H9 (cell line): ENCODE data around the gene FOXD4L6. TPM values are rescaled to one million over a fixed set of nuclear protein-coding genes. Genes with fewer than 3 reads are reported as not detected.
"Not testable (repeated sequence)": the region's sequence is repeated elsewhere in the genome, so short reads cannot be mapped to it uniquely, and the experiment has no call there.

Experiments
- DNase-seq: peaks from one replicate; pipeline ENCODE4 v3.0.0-alpha.2; 2017
- H2AFZ ChIP-seq: one replicate; pipeline ENCODE4 v1.6.1; 2013; ENCODE audit warnings: mild to moderate bottlenecking, low read length, control low read depth, moderate library complexity
- H2AK5ac ChIP-seq: 2 replicates; pipeline ENCODE4 v1.6.1; 2013; ENCODE audit warnings: low read length, control low read depth, mixed read lengths; ENCODE audit not compliant: insufficient read length
- H2BK120ac ChIP-seq: one replicate; pipeline ENCODE4 v1.6.1; 2013; ENCODE audit warnings: low read depth, mild to moderate bottlenecking, low read length, control low read depth, inconsistent platforms; ENCODE audit not compliant: poor library complexity, severe bottlenecking
- H2BK12ac ChIP-seq: 2 replicates; pipeline ENCODE4 v1.6.1; 2013; ENCODE audit warnings: low read length, control low read depth, mixed read lengths, low read depth; ENCODE audit not compliant: insufficient read length
- H2BK15ac ChIP-seq: 2 replicates; pipeline ENCODE4 v1.6.1; 2013; ENCODE audit warnings: low read depth, low read length, control low read depth
- H2BK20ac ChIP-seq: one replicate; pipeline ENCODE4 v1.6.1; 2013; ENCODE audit warnings: low read depth, mild to moderate bottlenecking, low read length, control low read depth, inconsistent platforms; ENCODE audit not compliant: poor library complexity, severe bottlenecking
- H2BK5ac ChIP-seq: 2 replicates; pipeline ENCODE4 v1.6.1; 2013; ENCODE audit warnings: low read length, control low read depth, mixed read lengths; ENCODE audit not compliant: insufficient read length
- H3K14ac ChIP-seq: 2 replicates; pipeline ENCODE4 v1.6.1; 2013; ENCODE audit warnings: low read length, control low read depth; ENCODE audit not compliant: insufficient read depth
- H3K18ac ChIP-seq: 2 replicates; pipeline ENCODE4 v1.6.1; 2013; ENCODE audit warnings: low read depth, mild to moderate bottlenecking, mixed read lengths, low read length, control low read depth; ENCODE audit not compliant: insufficient read length
- H3K23ac ChIP-seq: 2 replicates; pipeline ENCODE4 v1.6.1; 2013; ENCODE audit warnings: low read length, control low read depth, mixed read lengths, low read depth; ENCODE audit not compliant: insufficient read length
- H3K23me2 ChIP-seq: 2 replicates; pipeline ENCODE4 v1.6.1; 2013; ENCODE audit warnings: low read depth, mild to moderate bottlenecking, mixed read lengths, low read length, control low read depth; ENCODE audit not compliant: insufficient read length, poor library complexity, severe bottlenecking
- H3K27ac ChIP-seq: 2 replicates; pipeline ENCODE4 v1.5.1; 2013; ENCODE audit warnings: low read length, control low read depth, mixed read lengths, low read depth; ENCODE audit not compliant: insufficient read length
- H3K27me3 ChIP-seq: 2 replicates; pipeline ENCODE4 v1.6.1; 2013; ENCODE audit warnings: low read length, control low read depth, inconsistent platforms; ENCODE audit not compliant: insufficient read depth
- H3K4ac ChIP-seq: 2 replicates; pipeline ENCODE4 v1.6.1; 2013; ENCODE audit warnings: low read depth, mild to moderate bottlenecking, control low read depth, inconsistent platforms, low read length, moderate library complexity
- H3K4me1 ChIP-seq: 2 replicates; pipeline ENCODE4 v1.6.1; 2013; ENCODE audit warnings: low read length, control low read depth, inconsistent platforms; ENCODE audit not compliant: insufficient read depth
- H3K4me2 ChIP-seq: 2 replicates; pipeline ENCODE4 v1.6.1; 2013; ENCODE audit warnings: low read length, control low read depth, mixed read lengths; ENCODE audit not compliant: insufficient read length, insufficient read depth
- H3K56ac ChIP-seq: 2 replicates; pipeline ENCODE4 v1.6.1; 2013; ENCODE audit warnings: low read depth, mild to moderate bottlenecking, mixed read lengths, low read length, control low read depth; ENCODE audit not compliant: insufficient read length
- H3K79me1 ChIP-seq: 2 replicates; pipeline ENCODE4 v1.6.1; 2013; ENCODE audit warnings: low read depth, mild to moderate bottlenecking, moderate library complexity, low read length, control low read depth, inconsistent platforms; ENCODE audit not compliant: insufficient read depth, poor library complexity, severe bottlenecking
- H3K79me2 ChIP-seq: 2 replicates; pipeline ENCODE4 v1.6.1; 2013; ENCODE audit warnings: low read length, control low read depth, inconsistent platforms; ENCODE audit not compliant: insufficient read depth
- H3K9ac ChIP-seq: 2 replicates; pipeline ENCODE4 v1.6.1; 2013; ENCODE audit warnings: low read length, control low read depth, mixed read lengths; ENCODE audit not compliant: insufficient read length; ENCODE audit errors: extremely low read depth
- H3K9me3 ChIP-seq: one replicate; pipeline ENCODE4 v1.6.1; 2013; ENCODE audit warnings: low read depth, low read length, inconsistent platforms; ENCODE audit not compliant: control insufficient read depth
- H3T11ph ChIP-seq: one replicate; pipeline ENCODE4 v1.6.1; 2013; ENCODE audit warnings: mild to moderate bottlenecking, low read length, control low read depth, inconsistent platforms
- H4K20me1 ChIP-seq: one replicate; pipeline ENCODE4 v1.6.1; 2013; ENCODE audit not compliant: control insufficient read depth, insufficient read length, insufficient read depth
- H4K5ac ChIP-seq: 2 replicates; pipeline ENCODE4 v1.6.1; 2013; ENCODE audit warnings: low read depth, mild to moderate bottlenecking, mixed read lengths, low read length, control low read depth; ENCODE audit not compliant: insufficient read length
- H4K8ac ChIP-seq: replicated peaks from 2 replicates; pipeline ENCODE4 v1.6.1; 2013; ENCODE audit warnings: low read length, control low read depth, mixed read lengths, low read depth; ENCODE audit not compliant: insufficient read length
- H4K91ac ChIP-seq: 2 replicates; pipeline ENCODE4 v1.6.1; 2013; ENCODE audit warnings: low read depth, mild to moderate bottlenecking, moderate library complexity, mixed read lengths, low read length, control low read depth; ENCODE audit not compliant: insufficient read length
- H3K27ac Mint-ChIP-seq, 3 experiments: 2 replicates in 2 of 3; 3 replicates in 1 of 3; pipeline ENCODE4 v1.8.0; 2020 to 2021; ENCODE audit warnings: mixed read lengths in 3 of 3, mild to moderate bottlenecking in 1 of 3, moderate library complexity in 1 of 3
- H3K27me3 Mint-ChIP-seq: 2 replicates; pipeline ENCODE4 v1.8.0; 2021; ENCODE audit warnings: low read depth, mild to moderate bottlenecking, moderate library complexity, mixed read lengths
- H3K36me3 Mint-ChIP-seq, 3 experiments: 2 replicates in 2 of 3; 3 replicates in 1 of 3; pipeline ENCODE4 v1.8.0; 2020 to 2021; ENCODE audit warnings: low read depth in 3 of 3, mixed read lengths in 3 of 3; ENCODE audit not compliant: insufficient read depth in 1 of 3
- H3K4me1 Mint-ChIP-seq, 2 experiments: 2 replicates each; pipeline ENCODE4 v1.8.0; 2020; ENCODE audit warnings: mixed read lengths in 2 of 2
- H3K4me3 Mint-ChIP-seq, 2 experiments: 2 replicates in 1 of 2; 3 replicates in 1 of 2; pipeline ENCODE4 v1.8.0; 2020 to 2021; ENCODE audit warnings: mild to moderate bottlenecking in 2 of 2, mixed read lengths in 2 of 2, moderate library complexity in 1 of 2
- H3K9me3 Mint-ChIP-seq, 2 experiments: 2 replicates in 1 of 2; 3 replicates in 1 of 2; pipeline ENCODE4 v1.8.0; 2020; ENCODE audit warnings: mild to moderate bottlenecking in 2 of 2, mixed read lengths in 2 of 2, moderate library complexity in 1 of 2
- WGBS: extraction: QIAGEN DNeasy Blood & Tissue Kit; methylation state at CpG from one replicate; pipeline ENCODE4 v1.1.7; 2013; ENCODE audit warnings: missing lambda C conversion rate, low lambda C conversion rate, mixed read lengths; ENCODE audit not compliant: insufficient read length; ENCODE audit errors: extremely low coverage; 5-methylcytosine and 5-hydroxymethylcytosine counted together
- total RNA-seq: library from RNA; stranded (reverse); gene quantifications from 2 replicates; pipeline ENCODE4 v1.2.1, GENCODE V29; 2021

The FOXD4L6 gene
- total RNA-seq, 1 experiment from 2014 or later: 0.13 TPM

DNA sequence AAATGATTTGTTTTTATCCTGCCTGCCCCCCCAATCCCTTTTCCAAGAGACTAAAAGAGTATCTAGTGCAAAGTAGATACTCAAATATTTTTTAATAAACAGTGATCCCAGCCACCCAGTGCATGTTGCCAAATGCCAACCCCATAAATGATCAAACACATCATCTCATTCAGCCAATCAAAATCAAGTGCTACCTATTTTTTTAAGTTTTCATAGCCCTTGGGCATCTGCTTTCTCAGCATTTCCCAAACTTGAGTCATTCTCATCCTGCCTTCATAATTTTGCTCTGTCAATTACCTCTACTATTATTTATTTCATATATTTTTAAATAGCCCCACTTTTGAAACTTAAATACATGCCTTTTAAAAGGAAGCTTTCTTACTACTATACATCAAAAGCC lies 37.6 kb downstream of the FOXD4L6 start:
- not testable (repeated sequence) for H3K18ac ChIP-seq, H3K79me2 ChIP-seq, H3K27me3 ChIP-seq, H2BK120ac ChIP-seq, H3K9me3 ChIP-seq, H3K56ac ChIP-seq, H3K36me3 Mint-ChIP-seq, H3K23me2 ChIP-seq, H4K20me1 ChIP-seq, H4K8ac ChIP-seq, H3K79me1 ChIP-seq, H2BK20ac ChIP-seq, H3K4me3 Mint-ChIP-seq, H2BK5ac ChIP-seq, DNase-seq, H4K5ac ChIP-seq, H2AK5ac ChIP-seq, H3K14ac ChIP-seq, H2AFZ ChIP-seq, H4K91ac ChIP-seq, H3K4me2 ChIP-seq, H2BK12ac ChIP-seq, H3K27ac Mint-ChIP-seq, H3T11ph ChIP-seq, H3K4ac ChIP-seq, H3K4me1 ChIP-seq, H3K4me1 Mint-ChIP-seq, H3K9ac ChIP-seq, H3K23ac ChIP-seq, H2BK15ac ChIP-seq, H3K27ac ChIP-seq
- Mint-ChIP-seq H3K27me3 (peaks cover 62% of the 10 kb centered on the region), H3K9me3 (peaks cover 19 to 21% of the 10 kb centered on the region in 2 experiments)

DNA sequence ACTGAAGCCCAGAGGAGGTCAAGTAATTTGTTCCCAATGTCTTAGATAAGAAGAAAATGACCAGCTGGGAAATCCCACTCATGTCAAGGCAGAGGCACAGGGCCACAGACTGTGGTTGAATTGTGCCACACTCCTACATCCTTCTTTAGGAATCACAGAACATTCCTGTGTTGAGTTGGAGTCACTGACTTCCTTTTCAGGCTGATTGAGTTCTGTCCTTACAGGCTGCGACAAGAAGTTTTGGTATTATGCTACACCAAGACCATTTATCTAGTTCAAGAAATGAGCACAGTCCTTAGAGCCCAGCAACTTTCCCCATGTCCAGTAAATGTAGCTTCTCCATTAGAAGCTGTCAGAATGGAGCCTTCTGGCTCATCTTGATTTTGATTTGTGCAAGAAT lies 38.1 kb downstream of the FOXD4L6 start:
- H2AFZ ChIP-seq, H4K8ac ChIP-seq, H4K5ac ChIP-seq, H3K56ac ChIP-seq, H4K20me1 ChIP-seq, H3K23ac ChIP-seq, H3K23me2 ChIP-seq, H2BK20ac ChIP-seq, H3K9ac ChIP-seq, H3K4me2 ChIP-seq, H2AK5ac ChIP-seq, H3K9me3 ChIP-seq, H3K79me1 ChIP-seq, H3T11ph ChIP-seq, H2BK5ac ChIP-seq, DNase-seq, H3K79me2 ChIP-seq, H3K4me1 ChIP-seq, H3K14ac ChIP-seq, H3K27me3 ChIP-seq, H3K18ac ChIP-seq, H3K36me3 Mint-ChIP-seq, H3K27ac Mint-ChIP-seq, H3K4ac ChIP-seq, H2BK120ac ChIP-seq, H3K4me3 Mint-ChIP-seq, H2BK15ac ChIP-seq, H3K27ac ChIP-seq, H3K4me1 Mint-ChIP-seq, H4K91ac ChIP-seq, H2BK12ac ChIP-seq: not testable (repeated sequence)
- H3K27me3 Mint-ChIP-seq: peaks cover 67% of the 10 kb centered on the region
- no CpG with 5 or more reads among the region's 1 CpG for WGBS
- peaks cover 20 to 23% of the 10 kb centered on the region in 2 experiments for H3K9me3 Mint-ChIP-seq
